B cell (primary cell): ENCODE data around the gene DAZAP2. TPM values are rescaled to one million over a fixed set of nuclear protein-coding genes. Genes with fewer than 3 reads are reported as not detected.

Experiments used
- ATAC-seq: fragments of 200-7000 bp; cut with Tn5 transposase; one replicate; pipeline ENCODE4 v1.10.0; 2021; ENCODE audit warnings: low read depth, mild to moderate bottlenecking, moderate number of reproducible peaks, moderate library complexity
- CTCF ChIA-PET: fragments of 350-600 bp; sonication (Branson Sonifier 250); formaldehyde crosslinking; loops from one replicate; lab custom pipeline; 2021; ENCODE audit warnings: antibody characterized with exemption, inconsistent platforms; lab: Charles Lee
- POLR2A ChIA-PET: fragments of 350-600 bp; sonication (Branson Sonifier 250); formaldehyde crosslinking; loops from one replicate; lab custom pipeline; 2021; ENCODE audit warnings: antibody characterized with exemption; lab: Charles Lee
- DNase-seq: peaks from one replicate; pipeline ENCODE4 v3.0.0; 2013
- H2AFZ ChIP-seq: 2 replicates; pipeline ENCODE4 v1.6.1; 2012; ENCODE audit warnings: mild to moderate bottlenecking, low read depth, low read length; ENCODE audit not compliant: insufficient read depth, poor library complexity, severe bottlenecking
- H3K27ac ChIP-seq, 2 donors: 1 replicate in 1 of 2; 2 replicates in 1 of 2; pipeline ENCODE4 v1.5.1; 2012 to 2013; ENCODE audit warnings: low read length in 2 of 2, mild to moderate bottlenecking in 2 of 2, moderate library complexity in 1 of 2
- H3K27me3 ChIP-seq, 4 experiments: fragments of 200-600 bp in 1 of 4; sonication (generic) in 1 of 4; replicated peaks in 1 of 4; 1 replicate in 2 of 4; 2 replicates in 2 of 4; pipeline versions ENCODE4 v1.6.1 to v1.7.0; 2013 to 2016; ENCODE audit warnings: low read length in 3 of 4, mild to moderate bottlenecking in 2 of 4, mixed read lengths in 1 of 4, moderate library complexity in 1 of 4; ENCODE audit not compliant: insufficient read depth in 4 of 4, control insufficient read depth in 3 of 4; ENCODE audit errors: control extremely low read depth in 1 of 4
- H3K36me3 ChIP-seq, 2 experiments: replicated peaks in 1 of 2; 1 replicate in 1 of 2; 2 replicates in 1 of 2; pipeline versions ENCODE4 v1.6.1 to v1.7.1; 2013; ENCODE audit warnings: low read length in 1 of 2; ENCODE audit not compliant: insufficient read depth in 2 of 2, control insufficient read depth in 1 of 2; ENCODE audit errors: control extremely low read depth in 1 of 2, extremely low read depth in 1 of 2
- H3K4me1 ChIP-seq, 2 donors: fragments of 200-600 bp in 1 of 2; sonication (generic) in 1 of 2; 1 replicate in 1 of 2; 2 replicates in 1 of 2; pipeline versions ENCODE4 v1.5.1 to v1.6.1; 2013 to 2017; ENCODE audit warnings: low read length in 2 of 2; ENCODE audit not compliant: control insufficient read depth in 2 of 2, insufficient read depth in 2 of 2
- H3K4me2 ChIP-seq: replicated peaks from 2 replicates; pipeline ENCODE3; 2012; ENCODE audit warnings: mild to moderate bottlenecking, low read depth, low read length; ENCODE audit not compliant: poor library complexity, severe bottlenecking
- H3K4me3 ChIP-seq, 5 experiments: fragments of 200-600 bp in 1 of 5; sonication (generic) in 1 of 5; 1 replicate in 3 of 5; 2 replicates in 2 of 5; pipeline versions ENCODE4 v1.5.1 to v1.7.0; 2011 to 2016; ENCODE audit warnings: low read length in 4 of 5, mild to moderate bottlenecking in 4 of 5, low read depth in 2 of 5, control low read depth in 1 of 5, moderate library complexity in 1 of 5; ENCODE audit not compliant: insufficient read depth in 1 of 5; ENCODE audit errors: control extremely low read depth in 1 of 5, extremely low read depth in 1 of 5
- H3K79me2 ChIP-seq: fragments of 200-600 bp; sonication (generic); one replicate; pipeline ENCODE4 v1.6.0; 2016; ENCODE audit warnings: low read length; ENCODE audit not compliant: control insufficient read depth, insufficient read depth
- H3K9ac ChIP-seq: fragments of 200-600 bp; sonication (generic); 2 replicates; pipeline ENCODE4 v1.6.1; 2017; ENCODE audit warnings: mild to moderate bottlenecking, low read length, moderate library complexity
- H3K9me3 ChIP-seq, 3 donors: one replicate each; pipeline versions ENCODE4 v1.6.1 to v1.7.1; 2013; ENCODE audit warnings: low read length in 2 of 3; ENCODE audit not compliant: control insufficient read depth in 2 of 3, insufficient read depth in 1 of 3; ENCODE audit errors: control extremely low read depth in 1 of 3
- H4K20me1 ChIP-seq: 2 replicates; pipeline ENCODE4 v1.6.0; 2012; ENCODE audit warnings: mild to moderate bottlenecking, low read length; ENCODE audit not compliant: insufficient read depth, control insufficient read depth, poor library complexity, severe bottlenecking
- H3K27ac Mint-ChIP-seq: one replicate; pipeline ENCODE4 v1.8.0; 2021; ENCODE audit warnings: mixed read lengths
- H3K27me3 Mint-ChIP-seq: one replicate; pipeline ENCODE4 v1.8.0; 2021; ENCODE audit warnings: mixed read lengths
- H3K4me1 Mint-ChIP-seq: one replicate; pipeline ENCODE4 v1.8.0; 2021; ENCODE audit warnings: mixed read lengths
- H3K4me3 Mint-ChIP-seq: one replicate; pipeline ENCODE4 v1.8.0; 2021; ENCODE audit warnings: mixed read lengths
- H3K9me3 Mint-ChIP-seq: one replicate; pipeline ENCODE4 v1.8.0; 2022; ENCODE audit warnings: mixed read lengths; ENCODE audit not compliant: insufficient read depth
- EZH2 ChIP-seq: IDR thresholded peaks from 2 replicates; pipeline ENCODE4 v1.6.1; 2012; ENCODE audit warnings: borderline replicate concordance, low read depth, mild to moderate bottlenecking, moderate library complexity, low read length; ENCODE audit not compliant: insufficient read depth, poor library complexity, severe bottlenecking
- WGBS: methylation state at CpG from one replicate; pipeline ENCODE4 v1.1.5; 2013; ENCODE audit warnings: missing lambda C conversion rate; ENCODE audit not compliant: insufficient coverage; 5-methylcytosine and 5-hydroxymethylcytosine counted together
- intact Hi-C: fragments of 100-400 bp; cut with micrococcal nuclease; formaldehyde crosslinking; loops from one replicate; pipeline ENCODE4 v1.10.0; 2022
- polyA minus RNA-seq: library from RNA; depleted of rRNA, polyadenylated mRNA; stranded (reverse); fragments of >200 nt; gene quantifications from 2 replicates; pipeline ENCODE4 v1.2.3, GENCODE V29; 2012
- polyA plus RNA-seq: library from polyadenylated mRNA; depleted of rRNA; stranded (reverse); fragments of >200 nt; gene quantifications from 2 replicates; pipeline ENCODE4 v1.2.3, GENCODE V29; 2012
- total RNA-seq, 2 donors: library from RNA; stranded (reverse); fragments of 120-200 nt in 1 of 2; gene quantifications; 1 replicate in 1 of 2; 2 replicates in 1 of 2; pipeline versions ENCODE4 v1.2.3 to v1.2.4, GENCODE V29; 2013 to 2022
- TF ChIP-seq, protein P1 (sequence below): fragments of 200-600 bp; IDR thresholded peaks from one replicate; pipeline ENCODE4 v1.8.0; 2022; ENCODE audit warnings: antibody characterized with exemption, mild to moderate bottlenecking

The DAZAP2 gene
- total RNA-seq (219 and 233 TPM in 2 replicates), polyA plus RNA-seq (620 and 775 TPM in 2 replicates), polyA minus RNA-seq (471 and 479 TPM in 2 replicates)
- total RNA-seq (2013), result 258 TPM

DNA sequence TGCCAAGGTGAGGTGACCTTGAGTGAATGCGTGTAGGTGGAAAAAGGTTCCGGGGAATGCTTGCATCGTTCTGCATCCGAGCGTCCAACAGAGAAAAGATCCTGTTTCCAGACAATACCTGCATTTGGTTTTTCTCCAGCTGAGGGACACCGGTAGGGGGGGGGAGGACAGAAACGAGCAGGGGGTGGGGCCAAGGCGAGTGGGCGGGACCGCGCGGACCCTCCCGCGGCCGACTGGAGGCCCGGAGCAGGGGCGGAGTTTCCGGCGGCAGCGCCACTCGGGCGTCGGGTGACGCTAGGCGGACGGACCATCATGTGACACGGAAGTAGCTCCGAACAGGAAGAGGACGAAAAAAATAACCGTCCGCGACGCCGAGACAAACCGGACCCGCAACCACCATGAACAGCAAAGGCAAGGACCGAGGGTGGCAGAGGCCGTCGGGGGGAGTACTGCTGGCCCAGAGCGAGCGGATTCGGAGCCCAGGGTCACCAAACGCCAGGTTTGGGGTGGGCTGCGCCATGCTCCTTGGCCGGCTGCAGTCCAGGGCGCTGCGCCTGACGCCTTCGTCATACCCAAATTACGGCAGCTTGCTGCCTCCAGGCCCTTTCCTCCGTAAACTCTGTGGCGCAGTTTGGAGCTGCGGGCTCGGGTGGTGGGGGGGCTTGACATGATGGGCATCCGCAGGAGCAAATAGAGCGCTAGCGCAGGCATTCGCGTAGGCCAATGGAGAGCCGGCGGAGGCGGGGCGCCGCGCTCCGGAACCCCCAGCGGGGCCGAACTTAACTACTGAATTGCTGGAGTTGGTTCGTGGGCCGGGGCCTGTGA is at the start of gene DAZAP2:
DAZAP2 (plus strand) TSS at position 317 of the 825 bp plus-strand sequence; CDS start at position 399, 82 bp downstream.
- H3K4me2 ChIP-seq, result peak within 1 kb of the TSS; percentile 76
- peak; percentile 98 for DNase-seq

More for the DNA sequence above, at the start of gene DAZAP2:
- TF ChIP-seq EZH2, result no peak
- TF ChIP-seq, protein P1, sequence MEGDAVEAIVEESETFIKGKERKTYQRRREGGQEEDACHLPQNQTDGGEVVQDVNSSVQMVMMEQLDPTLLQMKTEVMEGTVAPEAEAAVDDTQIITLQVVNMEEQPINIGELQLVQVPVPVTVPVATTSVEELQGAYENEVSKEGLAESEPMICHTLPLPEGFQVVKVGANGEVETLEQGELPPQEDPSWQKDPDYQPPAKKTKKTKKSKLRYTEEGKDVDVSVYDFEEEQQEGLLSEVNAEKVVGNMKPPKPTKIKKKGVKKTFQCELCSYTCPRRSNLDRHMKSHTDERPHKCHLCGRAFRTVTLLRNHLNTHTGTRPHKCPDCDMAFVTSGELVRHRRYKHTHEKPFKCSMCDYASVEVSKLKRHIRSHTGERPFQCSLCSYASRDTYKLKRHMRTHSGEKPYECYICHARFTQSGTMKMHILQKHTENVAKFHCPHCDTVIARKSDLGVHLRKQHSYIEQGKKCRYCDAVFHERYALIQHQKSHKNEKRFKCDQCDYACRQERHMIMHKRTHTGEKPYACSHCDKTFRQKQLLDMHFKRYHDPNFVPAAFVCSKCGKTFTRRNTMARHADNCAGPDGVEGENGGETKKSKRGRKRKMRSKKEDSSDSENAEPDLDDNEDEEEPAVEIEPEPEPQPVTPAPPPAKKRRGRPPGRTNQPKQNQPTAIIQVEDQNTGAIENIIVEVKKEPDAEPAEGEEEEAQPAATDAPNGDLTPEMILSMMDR, result peak; percentile 31
- Mint-ChIP-seq H3K4me3 (peak within 1 kb of the TSS; percentile 93), H3K27me3 (no peaks in the 10 kb centered on the region), H3K4me1 (peaks cover 40% of the 10 kb centered on the region), H3K27ac (peak within 1 kb of the TSS; percentile 100), H3K9me3 (no peaks in the 10 kb centered on the region)
- Histone ChIP-seq H3K36me3 (peaks cover 2 to 34% of the 10 kb centered on the region in 2 experiments), H2AFZ (peak within 1 kb of the TSS; percentile 72), H4K20me1 (peaks cover 39% of the 10 kb centered on the region), H3K27ac (peak within 1 kb of the TSS; percentile 100), H3K27me3 (no peaks in the 10 kb centered on the region), H3K4me3 (peak within 1 kb of the TSS; percentile 69 to 100 (median 100)), H3K79me2 (peaks cover 27% of the 10 kb centered on the region), H3K9ac (peak within 1 kb of the TSS; percentile 100), H3K4me1 (peaks cover 24 to 34% of the 10 kb centered on the region in 2 donors), H3K9me3 (no peaks in the 10 kb centered on the region)
- ATAC-seq, result peak; percentile 92
- intact Hi-C loops, result loop anchor here (1.0 to 5.0 kb wide), 7 partner anchors 20 to 191 kb away; partner anchors contain the start of genes BIN2, CSRNP2, POU6F1 and SMAGP
- under 1% methylated on average over 66 of the region's 70 CpGs for WGBS
- ChIA-PET CTCF (interaction anchor here (0.6 to 2.8 kb wide), 11 partner anchors 10 to 474 kb away, joined by 3 to 20 read pairs (median 3); partner anchors contain the start of genes CSRNP2, POU6F1 and SMAGP), POLR2A (interaction anchor here (0.5 to 3.4 kb wide), 21 partner anchors 9 to 1841 kb away, joined by 3 to 70 read pairs (median 4); partner anchors contain the start of genes ATF1, BIN2, COX14 and CSRNP2)
